K562 (cell line): Measurements from ENCODE around the gene PDLIM7. TPM values are rescaled to one million over a fixed set of nuclear protein-coding genes. Genes with fewer than 3 reads are reported as not detected.
A peak's percentile ranks its signal among the peaks of the same experiment; 100 is the strongest.

Experiments used
- HSF4 ChIP-seq: fragments of 250-450 bp; sonication (Bioruptor Pico); IDR thresholded peaks from 2 replicates; pipeline ENCODE4 v2.1.2; 2022; ENCODE audit warnings: mild to moderate bottlenecking, moderate library complexity, borderline replicate concordance
- MAFF ChIP-seq: IDR thresholded peaks from 2 replicates; pipeline ENCODE4 v1.6.1; 2012; ENCODE audit warnings: low read length, improper control_type of control experiment
- MTF1 ChIP-seq: fragments of 250-450 bp; sonication (Bioruptor Pico); IDR thresholded peaks from 2 replicates; pipeline ENCODE4 v1.9.0; 2021; ENCODE audit warnings: moderate library complexity, mild to moderate bottlenecking, inconsistent platforms, borderline replicate concordance
- POLR3G ChIP-seq: IDR thresholded peaks from 2 replicates; pipeline ENCODE4 v1.6.1; 2011; ENCODE audit not compliant: insufficient read length, insufficient replicate concordance; ENCODE audit errors: extremely low read depth
- RBFOX2 ChIP-seq: fragments of 200-400 bp; formaldehyde crosslinking; IDR thresholded peaks from 2 replicates; pipeline ENCODE4 v1.6.1; 2017; ENCODE audit warnings: low read depth, mild to moderate bottlenecking, low read length, moderate library complexity
- SAFB2 ChIP-seq: fragments of 200-400 bp; formaldehyde crosslinking; IDR thresholded peaks from 2 replicates; pipeline ENCODE4 v1.6.1; 2018; ENCODE audit warnings: borderline replicate concordance, low read length, low read depth, moderate library complexity; ENCODE audit not compliant: severe bottlenecking
- SMAD3 ChIP-seq: fragments of 450-650 bp; formaldehyde crosslinking; conservative IDR thresholded peaks from 2 replicates; pipeline ENCODE4 v1.4.0; 2020; ENCODE audit warnings: mild to moderate bottlenecking
- SMARCC2 ChIP-seq: fragments of 450-650 bp; IDR thresholded peaks from 2 replicates; pipeline ENCODE4 v1.6.1; 2017; ENCODE audit warnings: antibody characterized with exemption, moderate library complexity, mild to moderate bottlenecking, low read depth
- WHSC1 ChIP-seq: IDR thresholded peaks from one replicate; pipeline ENCODE4 v1.6.1; 2012; ENCODE audit warnings: low read length, control low read depth, inconsistent platforms
- ZBED1 ChIP-seq: IDR thresholded peaks from 2 replicates; pipeline ENCODE4 v1.6.1; 2014
- ZFP36 ChIP-seq: fragments of 150-350 bp; IDR thresholded peaks from 2 replicates; pipeline ENCODE4 v1.6.1; 2018; ENCODE audit warnings: low read length, low read depth; ENCODE audit not compliant: partially characterized antibody
- ZNF316 ChIP-seq: fragments of 450-650 bp; IDR thresholded peaks from 2 replicates; pipeline ENCODE4 v1.6.1; 2016
- ZNF717 ChIP-seq: fragments of 250-450 bp; sonication (Bioruptor Pico); IDR thresholded peaks from 2 replicates; pipeline ENCODE4 v1.5.0; 2021
- polyA plus RNA-seq, 8 experiments: library from polyadenylated mRNA; depleted of rRNA in 4 of 8; stranded (reverse) in 5 of 8; unstranded in 3 of 8; fragments of >200 nt; fragmentation: Nextera tagmentation in 2 of 8; fragmentation: Illumina TruSeq in 1 of 8; extraction: Ambion mirVana in 2 of 8; extraction: Trizol in 1 of 8; gene quantifications; 2 replicates each; pipeline versions ENCODE4 v1.2.1 to v1.2.3, GENCODE V29; 2011 to 2014; ENCODE audit warnings: inconsistent platforms in 1 of 8, missing spikeins in 1 of 8
- total RNA-seq, 7 experiments: library from RNA; depleted of rRNA in 6 of 7; stranded (reverse); fragments of >200 nt in 6 of 7; fragmentation: Illumina TruSeq in 2 of 7; extraction: Trizol in 2 of 7; gene quantifications; 2 replicates each; pipeline versions ENCODE4 v1.2.1 to v1.2.3, GENCODE V29; 2011 to 2021; ENCODE audit warnings: low replicate concordance in 1 of 7
- TF ChIP-seq, protein P1 (sequence below), 2 experiments: fragments of 450-650 bp; formaldehyde crosslinking in 1 of 2; IDR thresholded peaks; 2 replicates each; pipeline versions ENCODE4 v1.4.0 to v1.6.1; 2014 to 2020; ENCODE audit warnings: mild to moderate bottlenecking in 2 of 2, borderline replicate concordance in 1 of 2, low read depth in 1 of 2
- TF ChIP-seq, protein P2 (sequence below): fragments of 450-650 bp; IDR thresholded peaks from 2 replicates; pipeline ENCODE4 v1.6.1; 2018; ENCODE audit not compliant: partially characterized antibody
- TF ChIP-seq, protein P3 (sequence below): fragments of 200-800 bp; sonication (Bioruptor generic); IDR thresholded peaks from 2 replicates; pipeline ENCODE4 v1.6.1; 2017; ENCODE audit warnings: missing genetic modification characterization, missing compliant biosample characterization

PDLIM7 gene
- total and polyA plus RNA-seq, 9 of the 15 experiments (the other 6 are each of a cell fraction or from before 2014, with no cell fraction given) = 2.1 to 124 (median 32.6) TPM

DNA sequence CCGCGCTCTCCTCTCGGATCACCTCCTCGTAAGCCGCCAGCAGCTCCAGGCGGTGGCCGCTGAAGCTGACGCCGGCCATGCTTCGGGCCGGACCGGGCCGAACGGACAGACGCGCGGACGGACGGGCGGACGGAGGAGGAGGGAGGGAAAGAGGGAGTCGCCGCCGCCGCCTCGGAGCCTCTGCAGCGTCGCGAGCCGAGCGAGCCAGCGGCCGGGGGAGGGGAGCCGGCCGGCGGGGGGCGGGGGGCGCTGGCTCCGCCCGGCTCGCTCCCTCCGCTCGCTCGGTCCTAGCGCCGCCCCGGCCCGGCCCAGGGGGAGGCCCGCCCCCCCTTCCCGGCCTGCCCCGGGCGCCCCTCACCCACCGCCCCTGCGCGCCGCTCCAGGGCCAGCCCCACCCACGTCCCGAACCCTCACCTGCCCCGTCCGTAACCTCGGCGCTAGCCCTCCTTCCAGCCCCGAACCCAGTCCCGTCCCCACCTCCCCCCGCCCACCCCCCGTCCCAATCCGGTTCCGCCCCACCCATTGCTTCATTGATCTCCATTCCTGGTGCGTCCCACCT lies 23.9 kb downstream of the PDLIM7 start, which contains the start of gene DBN1 (continued):
- TF ChIP-seq, protein P1, sequence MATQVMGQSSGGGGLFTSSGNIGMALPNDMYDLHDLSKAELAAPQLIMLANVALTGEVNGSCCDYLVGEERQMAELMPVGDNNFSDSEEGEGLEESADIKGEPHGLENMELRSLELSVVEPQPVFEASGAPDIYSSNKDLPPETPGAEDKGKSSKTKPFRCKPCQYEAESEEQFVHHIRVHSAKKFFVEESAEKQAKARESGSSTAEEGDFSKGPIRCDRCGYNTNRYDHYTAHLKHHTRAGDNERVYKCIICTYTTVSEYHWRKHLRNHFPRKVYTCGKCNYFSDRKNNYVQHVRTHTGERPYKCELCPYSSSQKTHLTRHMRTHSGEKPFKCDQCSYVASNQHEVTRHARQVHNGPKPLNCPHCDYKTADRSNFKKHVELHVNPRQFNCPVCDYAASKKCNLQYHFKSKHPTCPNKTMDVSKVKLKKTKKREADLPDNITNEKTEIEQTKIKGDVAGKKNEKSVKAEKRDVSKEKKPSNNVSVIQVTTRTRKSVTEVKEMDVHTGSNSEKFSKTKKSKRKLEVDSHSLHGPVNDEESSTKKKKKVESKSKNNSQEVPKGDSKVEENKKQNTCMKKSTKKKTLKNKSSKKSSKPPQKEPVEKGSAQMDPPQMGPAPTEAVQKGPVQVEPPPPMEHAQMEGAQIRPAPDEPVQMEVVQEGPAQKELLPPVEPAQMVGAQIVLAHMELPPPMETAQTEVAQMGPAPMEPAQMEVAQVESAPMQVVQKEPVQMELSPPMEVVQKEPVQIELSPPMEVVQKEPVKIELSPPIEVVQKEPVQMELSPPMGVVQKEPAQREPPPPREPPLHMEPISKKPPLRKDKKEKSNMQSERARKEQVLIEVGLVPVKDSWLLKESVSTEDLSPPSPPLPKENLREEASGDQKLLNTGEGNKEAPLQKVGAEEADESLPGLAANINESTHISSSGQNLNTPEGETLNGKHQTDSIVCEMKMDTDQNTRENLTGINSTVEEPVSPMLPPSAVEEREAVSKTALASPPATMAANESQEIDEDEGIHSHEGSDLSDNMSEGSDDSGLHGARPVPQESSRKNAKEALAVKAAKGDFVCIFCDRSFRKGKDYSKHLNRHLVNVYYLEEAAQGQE (IDR thresholded peaks at IDR 0.05; ENCODE audit: borderline replicate concordance) = no peak
- TF ChIP-seq, protein P1 (CRISPR knock-in tag; IDR thresholded peaks at IDR 0.05; ENCODE audit: low read depth) = no peak
- no peak for TF ChIP-seq SMARCC2
- no peak for TF ChIP-seq ZNF316
- no peak for TF ChIP-seq SAFB2
- no peak for TF ChIP-seq HSF4
- TF ChIP-seq, protein P2, sequence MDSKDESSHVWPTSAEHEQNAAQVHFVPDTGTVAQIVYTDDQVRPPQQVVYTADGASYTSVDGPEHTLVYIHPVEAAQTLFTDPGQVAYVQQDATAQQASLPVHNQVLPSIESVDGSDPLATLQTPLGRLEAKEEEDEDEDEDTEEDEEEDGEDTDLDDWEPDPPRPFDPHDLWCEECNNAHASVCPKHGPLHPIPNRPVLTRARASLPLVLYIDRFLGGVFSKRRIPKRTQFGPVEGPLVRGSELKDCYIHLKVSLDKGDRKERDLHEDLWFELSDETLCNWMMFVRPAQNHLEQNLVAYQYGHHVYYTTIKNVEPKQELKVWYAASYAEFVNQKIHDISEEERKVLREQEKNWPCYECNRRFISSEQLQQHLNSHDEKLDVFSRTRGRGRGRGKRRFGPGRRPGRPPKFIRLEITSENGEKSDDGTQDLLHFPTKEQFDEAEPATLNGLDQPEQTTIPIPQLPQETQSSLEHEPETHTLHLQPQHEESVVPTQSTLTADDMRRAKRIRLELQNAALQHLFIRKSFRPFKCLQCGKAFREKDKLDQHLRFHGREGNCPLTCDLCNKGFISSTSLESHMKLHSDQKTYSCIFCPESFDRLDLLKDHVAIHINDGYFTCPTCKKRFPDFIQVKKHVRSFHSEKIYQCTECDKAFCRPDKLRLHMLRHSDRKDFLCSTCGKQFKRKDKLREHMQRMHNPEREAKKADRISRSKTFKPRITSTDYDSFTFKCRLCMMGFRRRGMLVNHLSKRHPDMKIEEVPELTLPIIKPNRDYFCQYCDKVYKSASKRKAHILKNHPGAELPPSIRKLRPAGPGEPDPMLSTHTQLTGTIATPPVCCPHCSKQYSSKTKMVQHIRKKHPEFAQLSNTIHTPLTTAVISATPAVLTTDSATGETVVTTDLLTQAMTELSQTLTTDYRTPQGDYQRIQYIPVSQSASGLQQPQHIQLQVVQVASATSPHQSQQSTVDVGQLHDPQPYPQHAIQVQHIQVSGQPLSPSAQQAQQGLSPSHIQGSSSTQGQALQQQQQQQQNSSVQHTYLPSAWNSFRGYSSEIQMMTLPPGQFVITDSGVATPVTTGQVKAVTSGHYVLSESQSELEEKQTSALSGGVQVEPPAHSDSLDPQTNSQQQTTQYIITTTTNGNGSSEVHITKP = no peak
- no peak for TF ChIP-seq SMAD3 (CRISPR knock-in tag)
- TF ChIP-seq ZNF717 (CRISPR knock-in tag) = no peak
- TF ChIP-seq ZBED1 = no peak
- TF ChIP-seq ZFP36 = no peak
- TF ChIP-seq, protein P3, sequence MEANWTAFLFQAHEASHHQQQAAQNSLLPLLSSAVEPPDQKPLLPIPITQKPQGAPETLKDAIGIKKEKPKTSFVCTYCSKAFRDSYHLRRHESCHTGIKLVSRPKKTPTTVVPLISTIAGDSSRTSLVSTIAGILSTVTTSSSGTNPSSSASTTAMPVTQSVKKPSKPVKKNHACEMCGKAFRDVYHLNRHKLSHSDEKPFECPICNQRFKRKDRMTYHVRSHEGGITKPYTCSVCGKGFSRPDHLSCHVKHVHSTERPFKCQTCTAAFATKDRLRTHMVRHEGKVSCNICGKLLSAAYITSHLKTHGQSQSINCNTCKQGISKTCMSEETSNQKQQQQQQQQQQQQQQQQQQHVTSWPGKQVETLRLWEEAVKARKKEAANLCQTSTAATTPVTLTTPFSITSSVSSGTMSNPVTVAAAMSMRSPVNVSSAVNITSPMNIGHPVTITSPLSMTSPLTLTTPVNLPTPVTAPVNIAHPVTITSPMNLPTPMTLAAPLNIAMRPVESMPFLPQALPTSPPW (CRISPR knock-in tag) = peak; percentile 96
- TF ChIP-seq MTF1 (CRISPR knock-in tag) = no peak
- TF ChIP-seq RBFOX2 = peak; percentile 61
- TF ChIP-seq MAFF = no peak
- TF ChIP-seq WHSC1 = no peak
- no peak for TF ChIP-seq POLR3G
